ENCODE measurements around the gene PRAME.

The PRAME gene

DNA sequence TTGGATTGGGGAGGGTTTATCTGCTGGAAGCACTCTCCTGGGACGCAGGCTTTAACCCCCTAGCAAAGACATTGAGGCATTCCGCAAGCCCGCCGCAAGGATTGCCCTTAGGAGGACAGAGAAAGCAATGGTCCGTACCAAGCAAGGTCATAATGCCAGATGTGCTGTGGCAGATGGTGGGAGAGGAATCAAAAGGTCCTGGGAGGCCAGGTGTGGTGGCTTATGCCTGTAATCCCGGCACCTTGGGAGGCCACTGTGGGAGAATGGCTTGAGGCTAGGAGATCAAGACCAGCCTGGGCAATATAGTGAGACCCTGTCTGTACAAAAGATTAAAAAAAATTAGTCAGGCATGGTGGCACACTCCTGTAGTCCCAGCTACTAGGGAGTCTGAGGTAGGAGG, 12.4 kb upstream of the PRAME start:
- Histone ChIP-seq H3K36me3 (ENCODE audit: insufficient read depth, low read length) (no peaks in the 10 kb centered on the region), H3K9me2 (replicated peaks; ENCODE audit: low read depth, low read length) (no peaks in the 10 kb centered on the region), H3K27me3 (ENCODE audit: insufficient read depth, low read length, poor library complexity, severe bottlenecking) (peaks cover 5% of the 10 kb centered on the region), H3K79me2 (ENCODE audit: insufficient read depth, low read length) (no peaks in the 10 kb centered on the region), H3K4me1 (ENCODE audit: insufficient read depth, low read length, poor library complexity, severe bottlenecking) (no peaks in the 10 kb centered on the region), H3K9me3 (ENCODE audit: insufficient read depth, low read depth, low read length) (no peaks in the 10 kb centered on the region), H3K4me3 (ENCODE audit: low read length, poor library complexity, severe bottlenecking) (no peak overlapping the region), H3K9ac (ENCODE audit: low read depth, low read length, poor library complexity, severe bottlenecking) (no peak overlapping the region), H3K4me2 (ENCODE audit: low read depth, low read length, poor library complexity, severe bottlenecking) (no peak overlapping the region), H4K20me1 (ENCODE audit: insufficient read depth, low read length, poor library complexity, severe bottlenecking) (no peaks in the 10 kb centered on the region), H2AFZ (ENCODE audit: low read length) (no peak overlapping the region), H3F3A (ENCODE audit: low read depth) (no peaks in the 10 kb centered on the region)
- no peak for TF ChIP-seq EZH2phosphoT487 (IDR thresholded peaks at IDR 0.05; ENCODE audit: borderline replicate concordance)
- TF ChIP-seq, protein P1, sequence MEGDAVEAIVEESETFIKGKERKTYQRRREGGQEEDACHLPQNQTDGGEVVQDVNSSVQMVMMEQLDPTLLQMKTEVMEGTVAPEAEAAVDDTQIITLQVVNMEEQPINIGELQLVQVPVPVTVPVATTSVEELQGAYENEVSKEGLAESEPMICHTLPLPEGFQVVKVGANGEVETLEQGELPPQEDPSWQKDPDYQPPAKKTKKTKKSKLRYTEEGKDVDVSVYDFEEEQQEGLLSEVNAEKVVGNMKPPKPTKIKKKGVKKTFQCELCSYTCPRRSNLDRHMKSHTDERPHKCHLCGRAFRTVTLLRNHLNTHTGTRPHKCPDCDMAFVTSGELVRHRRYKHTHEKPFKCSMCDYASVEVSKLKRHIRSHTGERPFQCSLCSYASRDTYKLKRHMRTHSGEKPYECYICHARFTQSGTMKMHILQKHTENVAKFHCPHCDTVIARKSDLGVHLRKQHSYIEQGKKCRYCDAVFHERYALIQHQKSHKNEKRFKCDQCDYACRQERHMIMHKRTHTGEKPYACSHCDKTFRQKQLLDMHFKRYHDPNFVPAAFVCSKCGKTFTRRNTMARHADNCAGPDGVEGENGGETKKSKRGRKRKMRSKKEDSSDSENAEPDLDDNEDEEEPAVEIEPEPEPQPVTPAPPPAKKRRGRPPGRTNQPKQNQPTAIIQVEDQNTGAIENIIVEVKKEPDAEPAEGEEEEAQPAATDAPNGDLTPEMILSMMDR (conservative IDR thresholded peaks at IDR 0.05; ENCODE audit: low read length) = no peak

DNA sequence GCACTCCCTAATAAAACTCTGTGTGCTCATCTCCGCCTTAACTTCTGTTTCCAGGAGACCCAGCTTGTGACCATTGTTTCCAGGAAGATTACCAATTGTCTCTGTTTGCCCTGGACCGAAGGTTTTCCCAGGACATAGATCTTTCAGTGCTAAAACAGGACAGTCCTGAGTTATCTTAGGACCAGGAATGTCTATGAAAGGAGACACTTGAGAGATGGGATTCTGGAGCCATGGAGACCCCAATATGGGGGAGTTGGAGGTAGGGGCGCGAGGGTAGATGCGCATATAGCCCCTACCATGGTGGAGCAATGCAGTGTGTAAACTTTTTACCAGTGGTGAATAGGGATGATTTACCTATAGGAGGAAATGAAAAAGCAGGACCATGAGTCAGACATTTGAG, 10.2 kb upstream of the PRAME start:
- no peaks in the 10 kb centered on the region for H3F3A ChIP-seq (ENCODE audit: low read depth)
- no peak overlapping the region for H3K9ac ChIP-seq (ENCODE audit: low read depth, low read length, poor library complexity, severe bottlenecking)
- no peaks in the 10 kb centered on the region for H4K20me1 ChIP-seq (ENCODE audit: insufficient read depth, low read length, poor library complexity, severe bottlenecking)
- H3K4me1 ChIP-seq (ENCODE audit: insufficient read depth, low read length, poor library complexity, severe bottlenecking) = no peaks in the 10 kb centered on the region
- H2AFZ ChIP-seq (ENCODE audit: low read length) = no peak overlapping the region
- no peak for TF ChIP-seq EZH2phosphoT487 (IDR thresholded peaks at IDR 0.05; ENCODE audit: borderline replicate concordance)
- TF ChIP-seq, protein P1 (conservative IDR thresholded peaks at IDR 0.05; ENCODE audit: low read length) = no peak
- no peaks in the 10 kb centered on the region for H3K79me2 ChIP-seq (ENCODE audit: insufficient read depth, low read length)
- no peaks in the 10 kb centered on the region for H3K9me3 ChIP-seq (ENCODE audit: insufficient read depth, low read depth, low read length)
- H3K27me3 ChIP-seq (ENCODE audit: insufficient read depth, low read length, poor library complexity, severe bottlenecking) = peaks cover 5% of the 10 kb centered on the region
- no peak overlapping the region for H3K4me2 ChIP-seq (ENCODE audit: low read depth, low read length, poor library complexity, severe bottlenecking)
- H3K9me2 ChIP-seq (replicated peaks; ENCODE audit: low read depth, low read length) = no peaks in the 10 kb centered on the region
- H3K36me3 ChIP-seq (ENCODE audit: insufficient read depth, low read length) = no peaks in the 10 kb centered on the region
- no peak overlapping the region for H3K4me3 ChIP-seq (ENCODE audit: low read length, poor library complexity, severe bottlenecking)

- Histone ChIP-seq H3K9ac (ENCODE audit: low read depth, low read length, poor library complexity, severe bottlenecking) (no peak overlapping the region), H3K36me3 (ENCODE audit: insufficient read depth, low read length) (no peaks in the 10 kb centered on the region), H3K4me2 (ENCODE audit: low read depth, low read length, poor library complexity, severe bottlenecking) (no peak overlapping the region), H4K20me1 (ENCODE audit: insufficient read depth, low read length, poor library complexity, severe bottlenecking) (no peaks in the 10 kb centered on the region), H3K79me2 (ENCODE audit: insufficient read depth, low read length) (no peaks in the 10 kb centered on the region), H3K27me3 (ENCODE audit: insufficient read depth, low read length, poor library complexity, severe bottlenecking) (peaks cover 5% of the 10 kb centered on the region), H3K4me1 (ENCODE audit: insufficient read depth, low read length, poor library complexity, severe bottlenecking) (no peaks in the 10 kb centered on the region), H3K4me3 (ENCODE audit: low read length, poor library complexity, severe bottlenecking) (no peak overlapping the region), H2AFZ (ENCODE audit: low read length) (no peak overlapping the region), H3K9me2 (replicated peaks; ENCODE audit: low read depth, low read length) (no peaks in the 10 kb centered on the region), H3K9me3 (ENCODE audit: insufficient read depth, low read depth, low read length) (no peaks in the 10 kb centered on the region), H3F3A (ENCODE audit: low read depth) (no peaks in the 10 kb centered on the region)
- TF ChIP-seq, protein P1 (conservative IDR thresholded peaks at IDR 0.05; ENCODE audit: low read length) = no peak
- no peak for TF ChIP-seq EZH2phosphoT487 (IDR thresholded peaks at IDR 0.05; ENCODE audit: borderline replicate concordance)
Observed at GRCh38 chr22:22565981-22566380, 6.9 kb upstream of the PRAME start.
